ENCODE results near the gene EMCN.

The EMCN gene

GRCh38 chr4:100555611-100556337 is 38.0 kb upstream of the EMCN start:
- Histone ChIP-seq H2AFZ (ENCODE audit: low read length) (no peak overlapping the region), H3K4me3 (ENCODE audit: low read length, poor library complexity, severe bottlenecking) (no peak overlapping the region), H3F3A (ENCODE audit: low read depth) (no peaks in the 10 kb centered on the region), H3K9me2 (replicated peaks; ENCODE audit: low read depth, low read length) (no peaks in the 10 kb centered on the region), H4K20me1 (ENCODE audit: insufficient read depth, low read length, poor library complexity, severe bottlenecking) (no peaks in the 10 kb centered on the region), H3K4me1 (ENCODE audit: insufficient read depth, low read length, poor library complexity, severe bottlenecking) (no peaks in the 10 kb centered on the region), H3K27me3 (ENCODE audit: insufficient read depth, low read length, poor library complexity, severe bottlenecking) (no peaks in the 10 kb centered on the region), H3K9me3 (ENCODE audit: insufficient read depth, low read depth, low read length) (no peaks in the 10 kb centered on the region), H3K36me3 (ENCODE audit: insufficient read depth, low read length) (no peaks in the 10 kb centered on the region), H3K4me2 (ENCODE audit: low read depth, low read length, poor library complexity, severe bottlenecking) (no peak overlapping the region), H3K9ac (ENCODE audit: low read depth, low read length, poor library complexity, severe bottlenecking) (no peak overlapping the region), H3K79me2 (ENCODE audit: insufficient read depth, low read length) (no peaks in the 10 kb centered on the region)
- TF ChIP-seq EZH2phosphoT487 (IDR thresholded peaks at IDR 0.05; ENCODE audit: borderline replicate concordance) (no peak), CTCF (conservative IDR thresholded peaks at IDR 0.05; ENCODE audit: low read length) (no peak)

DNA sequence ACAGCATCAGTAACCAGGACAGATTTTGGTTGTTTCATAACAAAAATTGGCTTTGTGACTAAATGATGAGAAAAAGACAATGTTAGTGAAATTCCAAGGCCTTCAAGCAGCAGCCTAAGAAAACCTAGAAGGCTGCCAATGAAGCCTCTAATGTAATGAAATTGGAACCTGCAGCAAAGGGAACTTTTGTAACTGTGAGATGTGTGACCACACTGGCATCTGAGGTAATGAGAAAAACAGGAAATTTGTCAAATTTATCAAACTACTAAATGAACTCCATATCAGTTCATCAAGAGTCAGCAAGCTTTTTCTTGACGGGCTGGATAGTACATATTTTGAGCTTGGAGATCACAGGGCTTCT is 30.4 kb upstream of the EMCN start:
- Histone ChIP-seq H3K36me3 (ENCODE audit: insufficient read depth, low read length) (no peaks in the 10 kb centered on the region), H2AFZ (ENCODE audit: low read length) (no peak overlapping the region), H3F3A (ENCODE audit: low read depth) (no peaks in the 10 kb centered on the region; the same call in 1 of the 2 replicates), H3K9me3 (ENCODE audit: insufficient read depth, low read depth, low read length) (no peaks in the 10 kb centered on the region), H3K27me3 (ENCODE audit: insufficient read depth, low read length, poor library complexity, severe bottlenecking) (no peaks in the 10 kb centered on the region), H3K4me3 (ENCODE audit: low read length, poor library complexity, severe bottlenecking) (no peak overlapping the region), H3K4me1 (ENCODE audit: insufficient read depth, low read length, poor library complexity, severe bottlenecking) (peaks cover 20% of the 10 kb centered on the region), H3K9me2 (replicated peaks; ENCODE audit: low read depth, low read length) (no peaks in the 10 kb centered on the region), H4K20me1 (ENCODE audit: insufficient read depth, low read length, poor library complexity, severe bottlenecking) (no peaks in the 10 kb centered on the region), H3K9ac (ENCODE audit: low read depth, low read length, poor library complexity, severe bottlenecking) (no peak overlapping the region), H3K4me2 (ENCODE audit: low read depth, low read length, poor library complexity, severe bottlenecking) (no peak overlapping the region), H3K79me2 (ENCODE audit: insufficient read depth, low read length) (no peaks in the 10 kb centered on the region)
- TF ChIP-seq EZH2phosphoT487 (IDR thresholded peaks at IDR 0.05; ENCODE audit: borderline replicate concordance) = no peak
- TF ChIP-seq CTCF (conservative IDR thresholded peaks at IDR 0.05; ENCODE audit: low read length) = no peak

DNA sequence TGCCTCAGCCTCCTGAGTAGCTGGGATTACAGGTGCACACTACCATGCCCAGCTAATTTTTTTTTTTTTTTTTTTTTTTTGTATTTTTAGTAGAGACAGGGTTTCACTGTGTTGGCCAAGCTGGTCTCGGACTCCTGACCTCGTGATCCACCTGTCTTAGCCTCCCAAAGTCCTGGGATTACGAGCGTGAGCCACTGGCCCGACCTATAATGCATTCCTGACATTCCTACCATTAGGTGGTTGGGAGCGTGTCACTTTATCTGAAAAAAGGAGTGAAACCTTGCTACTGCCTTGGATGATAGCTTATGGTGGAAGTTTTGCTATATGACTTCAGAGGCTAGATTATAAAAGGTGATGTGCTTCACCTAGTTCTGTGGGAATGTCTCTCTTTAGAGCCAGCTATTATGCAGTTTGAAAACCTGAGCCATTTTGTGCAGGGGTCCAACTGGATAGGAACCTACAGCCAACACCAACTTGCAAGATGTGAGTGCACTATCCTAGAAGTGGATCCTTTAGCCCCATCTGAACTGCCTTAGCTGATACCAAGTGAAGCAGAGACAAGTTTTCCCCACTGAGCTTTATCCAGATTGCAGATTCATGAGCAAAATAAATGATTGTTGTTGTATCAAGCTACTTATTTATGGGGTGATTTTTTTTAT is 29.8 kb upstream of the EMCN start:
- H3K4me3 ChIP-seq (ENCODE audit: low read length, poor library complexity, severe bottlenecking) = no peak overlapping the region
- no peaks in the 10 kb centered on the region for H3K36me3 ChIP-seq (ENCODE audit: insufficient read depth, low read length)
- no peak overlapping the region for H3K9ac ChIP-seq (ENCODE audit: low read depth, low read length, poor library complexity, severe bottlenecking)
- H3F3A ChIP-seq (ENCODE audit: low read depth) = no peaks in the 10 kb centered on the region; the same call in 1 of the 2 replicates
- TF ChIP-seq CTCF (conservative IDR thresholded peaks at IDR 0.05; ENCODE audit: low read length) = no peak
- TF ChIP-seq EZH2phosphoT487 (IDR thresholded peaks at IDR 0.05; ENCODE audit: borderline replicate concordance) = no peak
- H3K4me2 ChIP-seq (ENCODE audit: low read depth, low read length, poor library complexity, severe bottlenecking) = no peak overlapping the region
- H3K27me3 ChIP-seq (ENCODE audit: insufficient read depth, low read length, poor library complexity, severe bottlenecking) = no peaks in the 10 kb centered on the region
- no peak overlapping the region for H2AFZ ChIP-seq (ENCODE audit: low read length)
- no peaks in the 10 kb centered on the region for H3K79me2 ChIP-seq (ENCODE audit: insufficient read depth, low read length)
- peaks cover 20% of the 10 kb centered on the region for H3K4me1 ChIP-seq (ENCODE audit: insufficient read depth, low read length, poor library complexity, severe bottlenecking)
- no peaks in the 10 kb centered on the region for H4K20me1 ChIP-seq (ENCODE audit: insufficient read depth, low read length, poor library complexity, severe bottlenecking)
- H3K9me3 ChIP-seq (ENCODE audit: insufficient read depth, low read depth, low read length) = no peaks in the 10 kb centered on the region
- no peaks in the 10 kb centered on the region for H3K9me2 ChIP-seq (replicated peaks; ENCODE audit: low read depth, low read length)

All from Loucy (cell line).